HG02798 (cell line): ENCODE results near the gene SNAPC2.
"Not testable (repeated sequence)": the region's sequence is repeated elsewhere in the genome, so short reads cannot be mapped to it uniquely, and the experiment has no call there.

ENCODE experiments used
- ATAC-seq: cut with Tn5 transposase; IDR thresholded peaks from one replicate; pipeline ENCODE4 v1.9.1; 2021; ENCODE audit warnings: mild to moderate bottlenecking; ENCODE audit not compliant: unreplicated experiment, poor library complexity

SNAPC2 gene

DNA sequence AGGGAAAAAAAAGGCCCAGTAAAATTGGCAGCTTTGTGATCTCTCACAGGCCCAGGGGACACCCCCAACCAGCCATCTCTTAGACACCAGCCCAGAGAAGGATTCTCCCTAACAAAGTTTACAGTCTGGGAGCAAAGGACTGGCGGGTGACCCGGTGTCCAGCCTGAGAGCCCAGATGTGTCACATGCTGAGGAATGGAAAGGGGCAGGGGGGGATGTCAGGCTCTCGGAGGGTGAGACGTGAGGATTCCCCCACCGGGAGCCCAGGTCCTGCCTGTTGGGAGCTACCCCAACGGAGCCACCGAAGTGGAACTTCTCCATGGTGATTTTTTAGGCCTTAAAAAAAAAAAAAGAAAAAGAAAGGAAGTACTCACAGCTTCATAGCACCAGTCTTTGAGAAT, 10.6 kb downstream of the SNAPC2 start:
- no peak for ATAC-seq

DNA sequence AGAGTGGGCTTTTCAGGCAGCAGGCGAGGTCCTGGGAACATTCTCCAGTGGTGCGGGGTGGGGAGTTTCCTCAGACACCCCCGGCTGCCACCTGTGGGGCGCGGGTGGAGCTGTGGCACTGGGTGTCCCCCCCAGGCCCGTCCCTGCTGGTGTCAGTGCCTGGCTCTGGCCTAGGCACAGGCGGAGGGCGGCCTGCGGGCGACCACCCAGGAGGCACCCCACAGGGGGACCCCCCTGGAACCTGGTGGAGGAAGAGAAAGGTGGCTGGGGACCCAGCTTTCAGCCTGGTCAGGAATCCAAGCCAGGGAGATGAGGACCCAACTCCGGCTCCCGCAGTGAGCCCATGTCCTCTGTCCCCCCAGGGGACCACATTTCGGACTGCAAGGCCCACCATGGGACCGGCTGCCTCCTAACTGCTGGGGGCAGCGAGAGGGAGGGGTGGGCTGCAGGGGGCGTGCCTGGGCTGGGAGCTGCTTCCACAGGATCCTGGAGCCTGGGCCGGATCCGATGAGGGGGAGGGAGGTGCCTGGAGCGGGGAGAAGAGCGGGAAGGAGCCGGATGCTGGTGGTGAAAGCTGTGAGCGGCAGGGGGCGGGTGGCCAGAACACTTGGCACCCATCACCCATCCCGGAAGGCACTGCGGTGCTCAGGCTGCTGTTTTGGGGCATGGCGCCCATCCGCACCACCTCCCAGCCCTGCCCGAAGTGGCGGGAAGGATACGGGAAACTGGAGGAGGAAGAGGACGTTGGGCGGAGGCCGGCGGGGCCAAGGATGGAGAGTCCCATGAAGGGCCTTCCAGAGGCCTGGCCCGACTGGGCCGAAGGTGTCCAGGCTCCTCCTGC, 11.3 kb downstream of the SNAPC2 start:
- ATAC-seq = no peak

DNA sequence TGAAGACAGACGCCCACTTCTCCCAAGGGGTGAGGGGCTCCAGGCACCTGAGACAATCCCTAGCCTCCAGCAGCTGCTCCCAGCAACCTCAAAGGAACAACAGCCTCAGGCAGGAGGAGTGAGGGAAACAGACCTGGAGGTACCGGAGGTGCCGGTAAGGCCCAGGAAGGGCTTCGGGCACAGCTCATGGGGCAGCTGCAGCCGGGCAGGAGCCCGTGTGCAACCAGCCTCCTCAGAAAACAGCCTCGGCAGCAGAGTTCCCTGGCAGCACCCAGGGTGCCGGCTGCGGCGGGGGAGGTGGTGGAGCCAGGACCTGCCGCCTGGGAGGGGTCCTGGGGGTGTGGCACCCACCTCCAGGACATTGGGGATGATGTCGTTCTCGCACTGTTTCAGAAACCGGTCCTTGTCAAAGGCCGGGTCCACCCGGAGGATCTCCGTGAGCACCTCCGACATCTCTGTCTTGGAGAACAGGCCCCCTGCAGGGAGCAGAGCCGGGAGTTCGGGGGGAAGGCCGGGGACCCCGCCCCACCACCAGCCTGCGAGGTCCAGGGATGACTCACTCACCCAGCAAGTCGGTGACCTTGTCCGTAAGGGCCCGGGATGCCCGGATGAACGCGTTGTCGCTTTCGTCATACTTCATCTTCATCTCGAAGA, 12.3 kb downstream of the SNAPC2 start:
- no peak for ATAC-seq

DNA sequence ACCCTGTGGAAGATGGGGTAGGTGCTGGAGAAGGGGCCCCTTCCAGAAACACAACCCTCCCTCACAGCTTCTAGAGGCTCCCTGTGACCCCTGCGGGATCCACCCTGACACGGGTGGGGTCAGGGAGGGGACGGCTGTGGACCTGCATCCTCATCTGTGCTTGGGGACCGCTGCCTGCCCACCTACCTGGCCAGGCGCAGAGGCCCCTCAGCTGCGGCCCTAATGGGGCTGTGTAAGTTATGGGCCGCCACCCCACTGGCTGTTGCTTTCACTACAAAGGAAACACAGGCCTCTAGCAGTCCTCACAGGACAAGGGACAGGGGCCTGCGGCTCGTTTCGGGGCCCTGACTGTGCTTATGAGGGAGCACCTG, 12.8 kb downstream of the SNAPC2 start:
- ATAC-seq = no peak

DNA sequence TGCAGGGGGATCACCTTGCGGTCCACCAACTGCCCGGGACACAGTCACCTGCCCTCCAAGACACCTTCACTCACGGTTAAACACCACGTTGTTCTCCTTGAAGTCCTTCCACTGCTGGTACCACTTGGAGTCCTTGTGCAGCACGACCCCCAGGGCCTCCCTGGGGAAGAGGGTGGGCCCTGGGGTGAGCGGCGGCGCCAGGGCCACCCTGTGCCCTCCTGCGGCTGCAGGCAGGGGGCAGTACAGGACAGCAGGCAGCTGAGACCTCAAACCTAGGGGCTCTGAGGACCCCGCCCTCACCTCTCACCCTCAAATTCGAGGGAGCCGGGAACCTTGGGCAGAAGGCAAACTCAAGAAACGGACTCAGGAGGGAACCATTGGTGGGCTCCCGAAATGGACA, 13.3 kb downstream of the SNAPC2 start:
- no peak for ATAC-seq

GRCh38 chr19:7933828-7934725, 13.9 kb downstream of the SNAPC2 start:
- no peak for ATAC-seq

GRCh38 chr19:7934766-7935165, 14.6 kb downstream of the SNAPC2 start:
- no peak for ATAC-seq

GRCh38 chr19:7940841-7941240, 20.7 kb downstream of the SNAPC2 start:
- no peak for ATAC-seq

DNA sequence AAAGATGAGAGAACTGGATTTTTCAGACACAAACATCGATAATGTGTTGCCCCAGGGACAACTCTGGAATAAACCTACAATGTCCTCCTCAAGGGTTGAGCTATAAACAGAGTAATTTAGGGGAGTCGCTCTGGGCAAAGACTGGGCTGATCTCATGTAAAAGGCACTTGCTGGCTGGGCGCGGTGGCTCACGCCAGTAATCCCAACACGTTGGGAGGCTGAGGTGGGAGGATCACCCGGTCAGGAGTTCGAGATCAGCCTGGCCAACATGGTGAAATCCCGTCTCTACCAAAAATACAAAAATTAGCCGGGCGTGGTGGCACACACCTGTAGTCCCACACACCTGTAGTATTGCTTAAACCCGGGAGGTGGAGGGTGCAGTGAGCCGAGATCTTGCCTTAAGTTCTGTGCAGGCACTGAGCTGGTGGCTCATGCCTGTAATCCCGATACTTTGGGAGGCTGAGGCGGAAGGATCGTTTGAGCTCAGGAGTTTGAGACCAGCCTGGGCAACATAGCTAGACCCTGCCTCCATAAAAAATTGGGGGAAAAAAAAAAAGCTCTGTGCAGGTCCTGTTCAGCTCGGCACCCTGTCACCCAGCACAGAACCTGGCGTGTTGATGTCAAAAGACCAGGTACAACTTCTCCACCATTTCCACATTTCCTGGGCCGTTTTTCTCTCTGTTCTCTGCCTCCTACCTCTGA, 21.9 kb downstream of the SNAPC2 start:
- ATAC-seq = no peak

- ATAC-seq = peak; percentile 24
These were observed 22.9 kb downstream of the SNAPC2 start for GRCh38 chr19:7942981-7943443.

DNA sequence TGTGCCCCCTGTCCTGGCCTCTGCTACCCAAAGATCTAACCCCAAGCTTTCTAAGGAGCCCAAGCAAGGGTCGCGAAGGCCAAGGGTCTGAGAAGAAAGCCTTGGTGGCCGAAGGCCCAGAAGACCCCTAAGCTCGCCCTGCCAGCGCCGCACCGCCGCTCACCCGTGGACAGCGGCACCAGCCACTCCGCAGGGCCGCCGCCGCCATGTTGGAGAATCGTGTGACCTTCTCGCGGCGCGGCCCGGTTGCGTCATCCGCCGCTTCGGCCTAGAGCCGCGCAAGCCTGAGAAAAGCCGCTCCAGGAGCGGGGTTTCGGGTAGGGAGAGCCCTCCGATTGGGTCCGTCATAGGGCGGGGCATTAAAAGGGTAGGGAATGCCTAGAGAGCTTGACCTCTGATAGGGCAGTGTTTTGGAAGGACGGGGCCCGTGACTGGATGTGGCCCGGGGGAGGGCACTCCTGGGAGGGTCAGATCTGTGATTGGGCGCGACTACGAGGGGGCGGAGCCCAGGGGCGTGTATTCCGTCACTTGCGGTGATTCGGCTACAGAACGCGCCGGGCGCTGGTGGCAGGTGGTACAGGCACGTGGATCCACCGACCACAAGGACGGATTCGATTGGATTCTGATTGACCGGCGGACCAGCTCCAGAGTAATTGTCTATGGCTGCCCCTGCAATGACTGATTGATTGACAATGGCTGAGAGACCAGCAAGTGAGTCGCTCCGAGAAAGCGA, 23.5 kb downstream of the SNAPC2 start, which contains the start of gene TIMM44:
TIMM44 (minus strand) TSS at position 223 of the 733 bp plus-strand sequence; CDS start at position 208, 15 bp downstream.
- peak; percentile 97 for ATAC-seq

- peak; percentile 21 for ATAC-seq
These were observed 24.1 kb downstream of the SNAPC2 start for GRCh38 chr19:7944177-7944761.

GRCh38 chr19:7947939-7948338, 27.8 kb downstream of the SNAPC2 start:
- ATAC-seq = no peak

- ATAC-seq = no peak
These were observed 32.9 kb downstream of the SNAPC2 start for GRCh38 chr19:7953060-7953459.

DNA sequence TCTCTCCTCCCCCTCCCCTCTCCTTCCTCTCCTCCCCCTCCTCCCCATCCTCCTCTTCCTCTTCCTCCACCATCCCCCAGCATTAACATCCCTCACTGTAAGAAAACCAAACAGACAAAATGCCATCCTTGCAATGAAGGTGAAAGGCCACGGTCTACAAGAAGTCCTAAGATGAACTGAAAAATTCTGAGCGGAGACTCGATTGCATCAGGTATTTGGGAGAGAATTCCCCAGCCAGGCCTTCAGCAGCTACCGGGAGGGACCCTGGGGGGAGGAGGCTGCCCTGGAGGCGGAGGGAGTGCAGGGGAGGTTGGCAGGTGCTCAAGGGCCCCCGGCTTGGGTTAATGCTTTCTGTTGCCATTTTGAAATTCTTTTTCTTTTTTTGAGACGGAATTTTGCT, 33.4 kb downstream of the SNAPC2 start:
- no peak for ATAC-seq

DNA sequence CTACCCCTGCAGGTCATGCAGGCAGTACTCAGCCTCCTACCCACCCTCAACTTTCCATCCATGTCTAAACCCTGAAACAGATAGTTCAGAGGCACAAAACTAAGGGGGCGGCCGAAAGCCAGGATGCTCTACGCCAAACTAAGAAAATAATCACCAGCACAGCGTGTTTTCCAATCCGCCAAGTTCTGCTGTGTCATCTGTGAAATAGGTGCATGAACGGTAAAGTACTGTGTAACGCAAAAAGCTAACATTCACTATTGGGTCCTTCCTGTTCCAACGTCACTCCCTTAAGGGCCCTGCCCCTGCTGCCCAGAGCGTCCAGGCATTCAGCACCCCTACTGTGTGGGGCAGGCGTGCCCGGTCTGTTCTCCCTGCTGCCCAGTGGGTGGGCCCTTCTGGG, 35.6 kb downstream of the SNAPC2 start:
- ATAC-seq = no peak

- ATAC-seq = no peak
These were observed 39.1 kb downstream of the SNAPC2 start for GRCh38 chr19:7959211-7959610.

DNA sequence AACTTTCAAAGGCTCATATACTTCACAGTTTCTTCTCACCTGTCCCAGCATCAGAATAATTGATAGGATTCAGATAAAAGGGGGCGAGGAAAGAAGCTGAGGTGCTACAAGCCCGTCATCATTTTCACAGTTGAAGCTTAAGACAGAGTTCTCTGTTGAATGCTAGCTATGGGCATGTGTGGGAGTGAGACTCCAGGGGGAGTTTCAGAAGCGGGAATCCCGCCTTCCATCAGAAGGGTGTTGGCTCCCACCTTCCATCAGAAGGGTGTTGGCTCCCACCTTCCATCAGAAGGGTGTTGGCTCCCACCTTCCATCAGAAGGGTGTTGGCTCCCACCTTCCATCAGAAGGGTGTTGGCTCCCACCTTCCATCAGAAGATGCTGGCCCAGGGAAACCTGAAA, 40.9 kb downstream of the SNAPC2 start:
- ATAC-seq = not testable (repeated sequence)
